Activated B cell treated with CpG ODN at 0.5 μM for 24 hours (primary cell): Measurements from ENCODE around the gene EPX. TPM values are rescaled to one million over a fixed set of nuclear protein-coding genes. Genes with fewer than 3 reads are reported as not detected.

Experiments
- ATAC-seq: fragments of 200-7000 bp; cut with Tn5 transposase; one replicate; pipeline ENCODE4 v1.10.0; 2021; ENCODE audit warnings: low read depth, mild to moderate bottlenecking, moderate library complexity
- CTCF ChIA-PET: fragments of 350-600 bp; sonication (Branson Sonifier 250); formaldehyde crosslinking; loops from one replicate; lab custom pipeline; 2021; ENCODE audit warnings: antibody characterized with exemption; lab: Charles Lee
- POLR2A ChIA-PET: fragments of 350-600 bp; sonication (Branson Sonifier 250); formaldehyde crosslinking; loops from one replicate; lab custom pipeline; 2021; ENCODE audit warnings: antibody characterized with exemption; lab: Charles Lee
- DNase-seq: peaks from one replicate; pipeline ENCODE4 v3.0.0; 2022
- H3K27ac Mint-ChIP-seq: one replicate; pipeline ENCODE4 v1.8.0; 2020; ENCODE audit warnings: mixed read lengths
- H3K27me3 Mint-ChIP-seq: one replicate; pipeline ENCODE4 v1.8.0; 2021; ENCODE audit warnings: mixed read lengths
- H3K36me3 Mint-ChIP-seq: one replicate; pipeline ENCODE4 v1.8.0; 2021; ENCODE audit warnings: low read depth, mixed read lengths
- H3K4me1 Mint-ChIP-seq: one replicate; pipeline ENCODE4 v1.8.0; 2021; ENCODE audit warnings: mixed read lengths
- H3K4me3 Mint-ChIP-seq: one replicate; pipeline ENCODE4 v1.8.0; 2020; ENCODE audit warnings: mild to moderate bottlenecking, mixed read lengths
- H3K9me3 Mint-ChIP-seq: one replicate; pipeline ENCODE4 v1.8.0; 2020; ENCODE audit warnings: mixed read lengths
- CTCF ChIP-seq: fragments of 200-600 bp; IDR thresholded peaks from one replicate; pipeline ENCODE4 v1.8.0; 2022; ENCODE audit warnings: antibody characterized with exemption, mild to moderate bottlenecking
- intact Hi-C: fragments of 100-400 bp; cut with micrococcal nuclease; formaldehyde crosslinking; loops from one replicate; pipeline ENCODE4 v1.15.1; 2024
- total RNA-seq: library from RNA; stranded (reverse); gene quantifications from 2 replicates; pipeline ENCODE4 v1.2.3, GENCODE V29; 2022

Gene EPX
- total RNA-seq, 1 donor from 2014 or later, result not detected

DNA sequence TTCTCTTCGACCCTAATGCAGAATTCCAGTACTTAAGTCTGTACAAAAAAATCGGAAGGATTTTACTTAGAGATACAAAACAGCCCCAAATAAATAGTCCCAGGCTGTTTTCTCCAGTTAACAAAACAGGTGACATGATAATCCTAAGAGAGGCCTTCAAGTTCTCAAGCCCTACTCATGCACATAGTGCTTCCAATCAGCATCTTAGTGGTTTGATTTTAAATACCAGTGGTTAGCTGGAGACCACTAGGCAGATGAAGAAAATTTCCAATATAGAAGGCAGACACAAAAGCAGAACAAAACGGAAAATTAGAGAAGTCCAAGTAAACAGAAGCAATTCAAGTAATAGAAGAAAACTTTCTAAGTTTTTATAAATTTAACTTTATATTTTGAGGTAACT, 31.0 kb upstream of the EPX start:
- TF ChIP-seq CTCF, result no peak
- DNase-seq (no peak), ATAC-seq (no peak)
- no peak overlapping the region for H3K4me3 Mint-ChIP-seq
- H3K9me3 Mint-ChIP-seq, result no peaks in the 10 kb centered on the region
- peaks cover 46% of the 10 kb centered on the region for H3K27me3 Mint-ChIP-seq
- intact Hi-C loops, result no loop called here
- POLR2A ChIA-PET, result no interaction called here
- no peak overlapping the region for H3K27ac Mint-ChIP-seq
- H3K4me1 Mint-ChIP-seq, result peaks cover 10% of the 10 kb centered on the region
- no peaks in the 10 kb centered on the region for H3K36me3 Mint-ChIP-seq
- CTCF ChIA-PET, result no interaction called here

DNA sequence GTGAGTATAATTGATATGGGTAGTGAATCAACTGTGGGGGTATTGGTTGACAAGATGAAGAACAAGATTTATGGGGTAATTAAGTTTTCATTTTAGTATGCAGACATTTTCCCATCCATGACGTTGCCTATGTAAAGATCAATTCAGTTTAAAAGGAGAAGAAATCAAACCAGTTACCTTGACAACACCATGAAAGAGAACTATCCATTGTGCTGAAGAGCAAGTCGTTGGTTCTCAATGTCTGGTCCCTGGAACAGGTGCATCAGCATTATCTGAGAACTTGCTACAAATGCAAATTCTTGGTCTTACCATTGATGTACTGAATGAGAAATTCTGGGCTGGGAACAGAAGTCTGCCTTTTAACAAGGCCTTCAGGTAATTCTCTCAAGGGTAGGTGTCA, 26.5 kb upstream of the EPX start:
- Mint-ChIP-seq H3K27ac (no peak overlapping the region), H3K4me3 (no peak overlapping the region), H3K4me1 (no peaks in the 10 kb centered on the region), H3K9me3 (no peaks in the 10 kb centered on the region), H3K27me3 (peaks cover 50% of the 10 kb centered on the region), H3K36me3 (no peaks in the 10 kb centered on the region)
- ChIA-PET CTCF (interaction anchor here (0.8 kb wide), 1 partner anchor 1603 kb away, joined by 3 read pairs; no protein-coding TSS in a partner anchor), POLR2A (no interaction called here)
- DNase-seq (no peak), ATAC-seq (no peak)
- intact Hi-C loops, result no loop called here
- no peak for TF ChIP-seq CTCF

- Mint-ChIP-seq H3K9me3 (no peaks in the 10 kb centered on the region), H3K4me1 (no peaks in the 10 kb centered on the region), H3K27me3 (peaks cover 49% of the 10 kb centered on the region), H3K4me3 (no peak within 1 kb of the TSS), H3K27ac (no peak within 1 kb of the TSS), H3K36me3 (no peaks in the 10 kb centered on the region)
- ATAC-seq (no peak), DNase-seq (no peak)
- TF ChIP-seq CTCF, result no peak
- intact Hi-C loops, result no loop called here
- CTCF ChIA-PET, result interaction anchor here (0.8 kb wide), 1 partner anchor 1603 kb away, joined by 3 read pairs; no protein-coding TSS in a partner anchor
- POLR2A ChIA-PET, result no interaction called here
Observed at GRCh38 chr17:58166682-58167081, 25.8 kb upstream of the EPX start, which contains the start of gene OR4D2. Gene OR4D2, plus strand, starts transcription at chr17:58166982. Its CDS starts 2,674 bp downstream, at chr17:58169656.

GRCh38 chr17:58170622-58171021, 21.9 kb upstream of the EPX start:
- peaks cover 44% of the 10 kb centered on the region for H3K27me3 Mint-ChIP-seq
- ChIA-PET CTCF (no interaction called here), POLR2A (no interaction called here)
- no peak for ATAC-seq
- H3K4me1 Mint-ChIP-seq, result no peaks in the 10 kb centered on the region
- H3K9me3 Mint-ChIP-seq, result no peaks in the 10 kb centered on the region
- intact Hi-C loops, result no loop called here
- no peak overlapping the region for H3K4me3 Mint-ChIP-seq
- H3K36me3 Mint-ChIP-seq, result no peaks in the 10 kb centered on the region
- no peak for TF ChIP-seq CTCF
- H3K27ac Mint-ChIP-seq, result no peak overlapping the region
- DNase-seq, result no peak

DNA sequence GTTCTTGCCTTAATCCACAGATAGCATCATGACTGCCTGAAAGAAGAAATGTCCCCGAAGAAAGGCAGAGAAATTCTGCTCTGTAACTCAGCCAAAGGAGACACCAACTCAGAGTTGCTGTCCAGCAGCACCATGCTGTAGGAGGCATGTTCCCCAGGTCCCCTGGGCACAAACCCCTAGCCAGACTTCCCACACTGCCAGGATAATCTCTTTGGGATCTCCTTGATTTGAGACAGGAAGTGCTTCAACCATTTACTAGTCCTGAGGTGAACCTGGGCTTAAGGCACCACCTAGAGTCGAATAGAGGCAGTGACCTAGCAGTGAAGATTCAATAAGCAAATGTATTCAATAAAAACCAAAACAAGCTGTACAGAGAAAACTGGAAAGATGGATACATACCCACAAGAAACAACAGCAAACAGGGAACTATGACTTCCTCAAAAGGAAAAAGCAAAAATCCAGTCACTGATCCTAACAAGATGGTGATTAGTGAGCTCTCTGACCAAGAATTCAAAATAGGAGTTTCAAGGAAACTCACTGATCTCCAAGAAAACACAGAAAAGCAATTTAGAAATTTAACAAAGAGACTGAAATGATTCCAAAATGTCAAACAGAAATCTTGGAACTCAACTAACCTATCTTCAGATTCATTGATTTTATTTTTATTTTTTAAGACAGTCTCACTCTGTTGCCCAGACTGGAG, 20.0 kb upstream of the EPX start:
- Mint-ChIP-seq H3K4me1 (no peaks in the 10 kb centered on the region), H3K27me3 (peaks cover 42% of the 10 kb centered on the region), H3K9me3 (no peaks in the 10 kb centered on the region), H3K4me3 (no peak overlapping the region), H3K36me3 (no peaks in the 10 kb centered on the region), H3K27ac (no peak overlapping the region)
- POLR2A ChIA-PET, result no interaction called here
- CTCF ChIA-PET, result no interaction called here
- intact Hi-C loops, result no loop called here
- no peak for TF ChIP-seq CTCF
- no peak for ATAC-seq
- no peak for DNase-seq
